ENCODE measurements around the gene TIMP3.

- TF ChIP-seq POLR2AphosphoS5 (IDR thresholded peaks at IDR 0.05) (no peak), CTCF (IDR thresholded peaks at IDR 0.05) (no peak)
Measured at GRCh38 chr22:32753591-32753990, 47.9 kb upstream of the TIMP3 start.

All from esophagus muscularis mucosa (tissue), 3 donors.